Measurements from ENCODE around the gene RTN4. TPM values are rescaled to one million over a fixed set of nuclear protein-coding genes. Genes with fewer than 3 reads are reported as not detected.

Gene RTN4
- total and polyA plus RNA-seq, 2 donors from 2014 or later: 296 to 329 TPM

DNA sequence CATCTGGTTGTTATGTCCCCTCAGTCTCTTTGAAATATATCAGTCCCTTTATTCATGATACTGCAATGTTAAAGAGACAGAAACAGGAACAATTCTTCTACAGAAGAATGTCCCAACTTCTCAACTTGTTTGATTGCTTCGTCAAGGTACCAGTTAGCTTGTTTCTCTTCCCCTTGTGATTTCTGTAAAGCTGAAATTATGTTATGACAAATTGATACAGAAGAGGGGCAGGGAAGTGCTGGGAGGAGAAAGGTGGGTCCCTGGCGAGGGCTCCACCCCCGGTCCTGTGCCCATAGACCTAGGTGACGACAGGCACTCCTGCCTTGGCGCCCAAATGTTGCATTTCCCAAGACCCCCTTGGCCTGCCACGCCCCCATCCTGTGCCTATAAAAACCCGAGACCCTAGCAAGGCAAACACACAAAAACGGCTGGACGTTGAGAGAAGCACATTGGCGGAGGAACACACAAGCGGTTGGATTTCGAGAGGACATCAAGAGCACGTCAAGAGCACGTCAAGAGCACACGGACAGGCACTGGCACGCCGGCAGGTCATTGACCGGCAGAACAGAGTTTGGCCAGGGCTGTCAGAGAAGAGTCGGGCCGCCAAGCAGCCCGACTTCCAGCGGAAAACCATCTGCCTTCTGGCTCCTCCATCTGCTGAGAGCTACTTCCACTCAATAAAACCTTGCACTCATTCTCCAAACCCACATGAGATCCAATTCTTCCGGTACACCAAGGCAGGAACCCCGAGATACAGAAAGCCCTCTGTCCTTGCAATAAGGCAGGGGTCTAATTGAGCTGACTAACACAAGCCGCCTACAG is 11.5 kb upstream of the RTN4 start:
- Histone ChIP-seq H3K9ac (ENCODE audit: low read length in 3 of 3) (no peak overlapping the region), H3K27me3 (ENCODE audit: control insufficient read depth, insufficient read depth, low read length) (no peaks in the 10 kb centered on the region), H3K4me1 (ENCODE audit: control insufficient read depth in 2 of 3, insufficient read depth in 2 of 3, low read depth in 1 of 3, low read length in 3 of 3) (no peaks in the 10 kb centered on the region), H3K9me3 (ENCODE audit: control insufficient read depth in 2 of 3, insufficient read depth in 1 of 3, low read length in 3 of 3) (no peaks in the 10 kb centered on the region), H3K4me3 (ENCODE audit: low read length in 3 of 3) (no peak overlapping the region), H3K27ac (ENCODE audit: low read depth in 2 of 2, low read length in 2 of 2) (no peak overlapping the region), H3K36me3 (ENCODE audit: control insufficient read depth in 2 of 3, insufficient read depth in 3 of 3, low read length in 3 of 3) (no peaks in the 10 kb centered on the region)
- TF ChIP-seq CTCF (IDR thresholded peaks at IDR 0.05; ENCODE audit: borderline replicate concordance, extremely low read depth, insufficient read depth): no peak
- intact Hi-C loops (cut with DNase I): no loop called here
- DNase-seq (no peak), FAIRE-seq (no peak)

- intact Hi-C loops (cut with DNase I): no loop called here
- no peaks in the 10 kb centered on the region for H3K9me3 ChIP-seq (ENCODE audit: control insufficient read depth in 2 of 3, insufficient read depth in 1 of 3, low read length in 3 of 3)
- DNase-seq (no peak), FAIRE-seq (no peak)
- no peak overlapping the region for H3K9ac ChIP-seq (ENCODE audit: low read length in 3 of 3)
- H3K36me3 ChIP-seq (ENCODE audit: control insufficient read depth in 2 of 3, insufficient read depth in 3 of 3, low read length in 3 of 3): no peaks in the 10 kb centered on the region
- no peak overlapping the region for H3K4me3 ChIP-seq (ENCODE audit: low read length in 3 of 3)
- H3K27ac ChIP-seq (ENCODE audit: low read depth in 2 of 2, low read length in 2 of 2): no peak overlapping the region
- TF ChIP-seq CTCF (IDR thresholded peaks at IDR 0.05; ENCODE audit: borderline replicate concordance, extremely low read depth, insufficient read depth): no peak
- H3K4me1 ChIP-seq (ENCODE audit: control insufficient read depth in 2 of 3, insufficient read depth in 2 of 3, low read depth in 1 of 3, low read length in 3 of 3): no peaks in the 10 kb centered on the region
- no peaks in the 10 kb centered on the region for H3K27me3 ChIP-seq (ENCODE audit: control insufficient read depth, insufficient read depth, low read length)
Observed at GRCh38 chr2:55059793-55060192, 9.5 kb upstream of the RTN4 start.

- no peaks in the 10 kb centered on the region for H3K9me3 ChIP-seq (ENCODE audit: control insufficient read depth in 2 of 3, insufficient read depth in 1 of 3, low read length in 3 of 3)
- DNase-seq (no peak), FAIRE-seq (no peak)
- H3K4me1 ChIP-seq (ENCODE audit: control insufficient read depth in 2 of 3, insufficient read depth in 2 of 3, low read depth in 1 of 3, low read length in 3 of 3): no peaks in the 10 kb centered on the region
- H3K4me3 ChIP-seq (ENCODE audit: low read length in 3 of 3): no peak overlapping the region
- no peaks in the 10 kb centered on the region for H3K36me3 ChIP-seq (ENCODE audit: control insufficient read depth in 2 of 3, insufficient read depth in 3 of 3, low read length in 3 of 3)
- no peaks in the 10 kb centered on the region for H3K27me3 ChIP-seq (ENCODE audit: control insufficient read depth, insufficient read depth, low read length)
- no peak for TF ChIP-seq CTCF (IDR thresholded peaks at IDR 0.05; ENCODE audit: borderline replicate concordance, extremely low read depth, insufficient read depth)
- intact Hi-C loops (cut with DNase I): no loop called here
- no peak overlapping the region for H3K27ac ChIP-seq (ENCODE audit: low read depth in 2 of 2, low read length in 2 of 2)
- H3K9ac ChIP-seq (ENCODE audit: low read length in 3 of 3): no peak overlapping the region
Observed at GRCh38 chr2:55057474-55057873, 7.2 kb upstream of the RTN4 start.
